ENCODE measurements around the gene CACNA1H.

- TF ChIP-seq CTCF (IDR thresholded peaks at IDR 0.05; ENCODE audit: low read depth, low read length): no peak
- TF ChIP-seq EZH2phosphoT487 (IDR thresholded peaks at IDR 0.05; ENCODE audit: low read depth): no peak
These were observed 15.9 kb downstream of the CACNA1H start for GRCh38 chr16:1168837-1169236.

Measured in OCI-LY3 (cell line).